ENCODE results near the gene DCLK1.

GRCh38 chr13:36151591-36151990, 20.4 kb upstream of the DCLK1 start:
- TF ChIP-seq CTCF (IDR thresholded peaks at IDR 0.05; ENCODE audit: poor library complexity), result no peak
- no peak for TF ChIP-seq EZH2 (IDR thresholded peaks at IDR 0.05; ENCODE audit: borderline replicate concordance)
- no peak for TF ChIP-seq EZH2phosphoT487 (IDR thresholded peaks at IDR 0.05; ENCODE audit: low read depth, severe bottlenecking, unreplicated experiment)

Data from hepatocyte (in vitro differentiated cells).